ENCODE data around the gene RSPH1.
A peak's percentile ranks its signal among the peaks of the same experiment; 100 is the strongest.

The RSPH1 gene

DNA sequence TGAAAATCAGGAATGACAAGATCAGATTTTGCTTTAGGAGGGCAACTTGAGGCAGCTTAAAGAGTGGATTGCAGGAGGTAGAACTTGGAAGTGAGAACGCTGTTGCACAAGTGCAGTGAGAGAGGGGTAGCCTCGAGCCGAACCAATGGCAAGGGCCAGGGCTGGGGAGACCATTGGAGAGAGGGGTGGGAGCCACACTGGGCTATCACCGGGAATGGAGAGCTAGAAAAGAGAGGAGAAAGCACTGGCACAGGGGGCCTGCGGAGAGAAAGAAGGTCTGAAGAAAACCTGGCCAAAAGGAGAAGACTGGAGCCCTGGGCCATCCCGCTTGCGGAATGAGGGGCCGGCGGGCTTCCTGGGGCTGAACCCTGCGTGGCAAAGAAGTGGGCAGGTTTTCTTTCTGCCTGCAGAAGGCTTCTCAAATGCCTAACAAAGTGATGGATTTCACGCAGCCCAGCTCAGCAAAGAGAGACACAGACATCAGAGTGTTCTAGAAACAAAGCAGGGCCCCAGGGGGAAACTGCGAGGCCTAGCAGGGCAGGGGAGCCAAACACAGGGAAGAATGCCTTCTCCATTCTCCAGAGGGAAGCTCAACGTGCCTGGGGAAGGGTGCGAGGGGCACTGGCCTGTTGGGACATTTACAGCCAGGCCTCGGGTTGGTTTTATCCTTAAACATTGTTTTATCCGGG lies 16.5 kb upstream of the RSPH1 start:
- DNase-seq: no peak

DNA sequence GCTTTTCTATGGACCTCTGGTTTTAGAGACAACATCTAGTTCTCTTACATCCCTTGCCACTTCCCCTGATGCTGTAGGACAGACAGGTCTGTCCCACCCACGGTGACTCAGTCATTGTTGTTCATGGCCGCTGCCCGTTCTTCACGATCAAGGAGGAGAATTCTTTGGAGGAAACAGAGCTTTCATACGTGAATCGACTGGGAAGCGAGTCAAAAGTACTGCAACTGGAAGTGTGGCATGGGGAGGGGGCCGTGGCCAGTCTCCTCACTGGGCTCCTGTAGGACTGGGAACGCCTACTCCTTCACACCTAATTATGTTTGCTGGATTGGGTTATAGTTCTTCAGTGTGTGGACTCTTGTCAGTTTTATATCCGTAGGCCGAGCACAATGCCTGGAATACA lies 13.2 kb upstream of the RSPH1 start:
- no peak for DNase-seq

- DNase-seq: no peak
Observed at GRCh38 chr21:42508371-42508770, 12.3 kb upstream of the RSPH1 start.

DNA sequence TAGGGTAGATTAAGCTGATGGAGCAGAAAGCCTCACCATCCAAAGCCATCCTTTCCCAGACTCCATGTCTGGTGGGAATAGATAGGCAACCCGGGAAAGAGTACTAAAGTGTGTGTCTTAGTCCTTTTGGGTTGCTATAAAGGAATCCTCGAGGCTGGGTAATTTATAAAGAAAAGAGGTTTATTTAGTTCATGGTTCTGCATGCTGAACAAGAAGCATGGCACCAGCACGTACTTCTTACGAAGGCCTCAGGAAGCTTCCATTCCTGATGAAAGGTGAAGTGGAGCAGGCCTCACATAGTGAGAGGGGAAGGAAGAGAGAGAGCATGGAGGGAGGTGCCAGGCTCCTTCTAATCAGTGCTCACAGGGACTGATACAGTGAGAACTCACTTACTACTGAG lies 11.4 kb upstream of the RSPH1 start:
- DNase-seq: no peak

- DNase-seq: no peak
Observed at GRCh38 chr21:42505090-42505726, 9.2 kb upstream of the RSPH1 start.

DNA sequence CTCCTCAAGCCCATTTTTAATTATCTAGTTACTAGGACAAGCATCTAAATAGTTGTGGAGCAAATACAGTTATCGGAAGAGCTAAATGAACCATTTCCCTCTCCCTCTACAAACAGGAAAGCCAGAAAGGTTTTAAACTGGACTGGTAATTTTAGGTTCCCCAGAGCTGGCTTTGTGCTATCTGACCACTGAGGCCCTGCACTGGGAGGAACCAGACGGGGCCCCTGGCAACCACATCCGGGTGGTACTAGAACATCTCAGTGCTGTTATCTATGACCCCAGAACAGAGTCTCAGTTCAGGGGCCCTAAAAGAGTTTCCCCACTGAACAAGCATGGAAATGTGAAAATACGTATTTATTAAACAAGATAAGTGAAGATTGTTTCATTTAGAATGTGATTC lies 7.7 kb upstream of the RSPH1 start:
- no peak for DNase-seq

- DNase-seq: no peak
Observed at GRCh38 chr21:42500736-42501135, 4.7 kb upstream of the RSPH1 start.

DNA sequence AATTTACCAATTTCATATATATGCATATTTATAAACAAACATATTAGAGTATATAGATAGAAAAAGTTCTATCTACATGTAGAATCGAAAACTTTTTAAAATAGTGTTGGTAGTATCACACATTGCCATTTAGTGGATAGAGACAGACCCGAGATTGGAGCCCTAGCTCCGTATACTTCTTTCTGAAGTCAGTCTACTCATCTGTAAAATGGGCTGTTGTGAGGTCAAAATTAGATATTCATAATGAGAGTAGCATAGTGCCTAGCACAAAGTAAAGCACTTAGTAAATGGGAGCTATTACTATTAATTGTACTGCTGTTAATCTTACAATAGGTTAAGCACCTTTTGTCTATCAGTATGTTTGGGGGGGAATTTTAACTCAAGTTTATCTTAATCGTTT lies 4.2 kb upstream of the RSPH1 start:
- DNase-seq: no peak

- DNase-seq: no peak
Observed at GRCh38 chr21:42499444-42500112, 3.6 kb upstream of the RSPH1 start.

- no peak for DNase-seq
Observed at GRCh38 chr21:42498012-42498411, 2.0 kb upstream of the RSPH1 start.

- no peak for DNase-seq
Observed at GRCh38 chr21:42496839-42497202, 797 bp upstream of the RSPH1 start.

DNA sequence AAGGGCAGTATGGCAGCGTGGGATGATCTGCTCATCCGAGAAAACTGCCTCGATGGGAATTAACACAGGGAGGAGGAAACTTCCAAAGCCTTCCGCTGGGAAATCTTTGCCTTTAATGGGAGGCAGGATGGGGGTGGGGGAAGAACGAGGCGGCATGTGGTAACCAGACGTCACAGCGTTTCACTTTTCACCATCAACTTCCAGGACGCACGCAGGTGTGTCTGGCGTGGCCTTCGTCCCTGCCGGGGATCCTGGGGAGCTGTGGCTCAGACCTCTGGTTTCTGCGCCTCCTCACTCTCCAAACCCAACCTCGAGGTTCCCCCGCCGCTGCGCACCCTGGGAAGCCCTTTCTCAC lies 282 bp downstream of the RSPH1 start:
- DNase-seq: peak; percentile 24

- DNase-seq: no peak
Observed at GRCh38 chr21:42495027-42495426, 997 bp downstream of the RSPH1 start.

DNA sequence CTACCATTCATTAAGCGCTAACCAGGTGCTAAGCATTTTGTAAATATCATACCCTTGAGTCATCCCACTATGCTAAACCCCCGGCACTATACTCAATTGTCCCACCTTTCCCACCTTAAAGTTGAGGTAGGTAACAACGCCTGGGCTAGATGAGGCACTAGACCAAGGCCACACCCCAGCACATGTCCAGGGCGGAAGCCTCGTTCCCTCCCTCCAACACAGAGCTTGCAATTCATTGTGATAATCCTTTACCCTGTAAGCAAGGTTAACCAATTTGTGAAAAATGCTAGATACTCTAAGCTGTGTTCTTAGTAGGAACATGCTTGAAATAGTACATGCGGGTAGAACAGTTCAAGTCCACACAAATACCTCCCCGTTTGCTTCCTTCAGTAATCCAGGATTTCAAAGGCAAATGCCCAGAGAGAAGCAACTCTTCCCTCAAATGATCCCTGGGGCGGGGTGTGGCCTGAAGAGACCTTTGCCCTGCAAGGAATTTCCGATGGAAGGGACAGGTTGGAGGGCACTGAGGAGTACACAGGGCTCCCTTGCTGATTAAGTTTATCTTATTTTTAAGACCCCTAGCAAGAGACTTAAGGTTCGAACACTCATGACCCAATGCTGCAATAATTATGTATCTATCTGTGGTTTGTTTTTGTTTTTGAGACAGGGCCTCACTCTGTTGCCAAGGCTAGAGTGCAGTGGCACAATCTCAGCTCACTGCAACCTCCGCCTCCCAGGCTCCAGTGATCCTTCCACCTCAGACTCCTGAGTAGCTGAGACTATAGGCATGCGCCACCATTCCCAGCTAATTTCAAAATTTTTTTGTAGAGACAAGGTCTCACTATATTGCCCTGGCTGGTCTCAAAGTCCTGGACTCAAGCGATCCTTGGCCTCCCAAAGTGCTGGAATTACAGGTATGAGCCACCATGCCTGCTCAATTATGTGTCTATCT lies 2.6 kb downstream of the RSPH1 start:
- no peak for DNase-seq

DNA sequence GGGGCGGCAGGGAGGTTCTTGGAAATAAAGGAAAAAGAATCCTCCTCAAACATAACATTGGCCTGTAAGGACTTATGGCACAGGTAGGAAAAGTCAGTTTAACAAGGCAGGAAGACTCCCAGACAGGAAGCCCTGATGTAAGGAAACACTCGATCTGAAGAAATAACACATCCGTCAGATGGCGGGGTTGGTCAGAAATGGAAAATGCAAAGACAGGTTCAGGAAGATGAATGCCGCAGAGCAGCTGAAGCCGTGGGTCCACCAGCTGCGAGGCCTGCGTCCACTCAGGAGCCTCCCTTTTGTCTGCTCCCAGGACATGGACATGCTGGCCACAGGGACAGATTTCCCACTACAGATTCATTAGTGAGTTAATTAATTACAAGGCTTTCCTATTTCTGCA lies 3.8 kb downstream of the RSPH1 start:
- no peak for DNase-seq

- no peak for DNase-seq
Observed at GRCh38 chr21:42491328-42491727, 4.7 kb downstream of the RSPH1 start.

GRCh38 chr21:42490720-42491119 lies 5.3 kb downstream of the RSPH1 start:
- no peak for DNase-seq

DNA sequence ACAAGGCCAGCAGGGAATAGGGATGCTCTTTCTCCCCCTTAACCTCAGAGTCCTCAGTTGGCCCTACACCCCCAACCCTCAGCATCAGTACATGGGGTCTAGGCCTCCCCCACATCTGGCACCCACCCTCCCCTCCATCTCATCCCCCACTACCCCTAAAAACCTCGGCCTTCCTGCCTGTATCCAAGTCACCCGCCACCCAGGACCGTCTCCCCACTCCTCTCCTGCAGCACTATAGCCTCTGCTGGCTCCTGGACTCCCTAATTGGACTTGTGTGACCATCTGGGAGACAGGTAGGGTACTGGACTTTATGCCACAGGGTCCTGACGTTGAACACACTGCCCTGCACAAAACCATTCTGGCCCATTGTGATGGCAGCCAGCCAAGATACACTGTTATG lies 6.0 kb downstream of the RSPH1 start:
- no peak for DNase-seq

DNA sequence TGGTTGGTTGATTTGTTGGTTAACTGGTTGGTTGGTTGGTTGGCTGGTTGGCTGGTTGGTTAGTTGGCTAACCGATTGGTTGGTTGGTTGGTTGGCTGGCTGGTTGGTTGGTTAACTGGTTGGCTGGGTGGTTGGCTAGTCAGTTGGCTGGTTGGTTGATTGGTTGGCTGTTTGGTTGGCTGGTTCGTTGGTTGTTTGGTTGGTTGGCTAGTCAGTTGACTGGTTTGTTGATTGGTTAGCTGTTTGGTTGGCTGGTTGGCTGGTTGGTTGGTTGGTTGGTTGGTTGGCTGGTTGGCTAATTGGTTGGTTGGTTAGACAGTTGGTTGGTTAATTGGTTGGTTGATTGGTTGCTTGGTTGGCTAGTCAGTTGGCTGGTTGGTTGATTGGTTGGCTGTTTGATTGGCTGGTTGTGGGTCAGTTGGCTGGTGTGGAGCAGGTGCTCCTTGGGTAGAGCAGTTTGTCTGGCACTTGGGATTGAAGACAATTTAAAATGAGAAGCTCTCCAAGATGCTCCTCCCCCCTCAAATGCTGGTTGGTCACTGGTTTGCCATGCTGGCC lies 6.9 kb downstream of the RSPH1 start:
- no peak for DNase-seq

GRCh38 chr21:42486531-42486930 lies 9.5 kb downstream of the RSPH1 start:
- no peak for DNase-seq

DNA sequence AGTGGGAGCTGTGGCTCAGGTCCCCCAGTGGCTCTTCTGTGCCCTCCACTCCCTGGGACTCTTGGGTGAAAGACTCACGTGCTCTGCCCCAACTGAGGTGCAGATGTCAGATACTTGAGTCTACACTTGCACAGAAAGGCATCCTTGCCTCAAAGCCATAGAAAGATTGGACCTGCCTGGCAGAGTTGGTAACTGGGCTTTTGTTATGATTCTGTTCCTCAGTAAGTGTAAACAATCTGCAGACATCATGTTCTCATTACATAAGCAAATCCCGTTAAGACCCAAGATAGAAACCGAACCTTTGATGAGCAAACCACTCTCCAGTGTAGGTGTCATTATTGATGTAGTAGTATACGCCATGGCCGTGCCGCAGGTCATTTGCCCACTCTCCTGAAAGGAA lies 10.0 kb downstream of the RSPH1 start:
- no peak for DNase-seq

GRCh38 chr21:42484966-42485365 lies 11.1 kb downstream of the RSPH1 start:
- no peak for DNase-seq

DNA sequence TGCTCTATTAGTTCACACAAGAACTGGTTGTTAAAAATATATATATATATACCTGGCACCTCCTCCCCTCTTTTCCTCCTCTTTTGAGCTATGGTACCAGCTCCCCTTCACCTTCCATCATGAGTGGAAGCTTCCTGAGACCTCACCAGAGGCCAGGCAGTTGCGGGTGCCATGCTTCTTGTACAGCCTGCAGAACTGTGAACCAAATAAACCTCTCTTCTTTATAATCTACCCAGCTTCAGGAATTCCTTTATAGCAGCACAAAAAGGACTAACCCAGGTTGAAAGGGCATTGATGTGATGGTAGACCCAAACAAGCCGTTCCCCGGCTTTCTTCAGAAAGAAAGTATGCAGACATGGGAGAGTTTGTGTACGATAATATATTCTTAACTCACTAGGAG lies 14.9 kb downstream of the RSPH1 start:
- no peak for DNase-seq
